ENCODE data around the gene COG1. TPM values are rescaled to one million over a fixed set of nuclear protein-coding genes. Genes with fewer than 3 reads are reported as not detected.

Gene COG1
- total RNA-seq, 1 donor from 2014 or later = 35.8 TPM

DNA sequence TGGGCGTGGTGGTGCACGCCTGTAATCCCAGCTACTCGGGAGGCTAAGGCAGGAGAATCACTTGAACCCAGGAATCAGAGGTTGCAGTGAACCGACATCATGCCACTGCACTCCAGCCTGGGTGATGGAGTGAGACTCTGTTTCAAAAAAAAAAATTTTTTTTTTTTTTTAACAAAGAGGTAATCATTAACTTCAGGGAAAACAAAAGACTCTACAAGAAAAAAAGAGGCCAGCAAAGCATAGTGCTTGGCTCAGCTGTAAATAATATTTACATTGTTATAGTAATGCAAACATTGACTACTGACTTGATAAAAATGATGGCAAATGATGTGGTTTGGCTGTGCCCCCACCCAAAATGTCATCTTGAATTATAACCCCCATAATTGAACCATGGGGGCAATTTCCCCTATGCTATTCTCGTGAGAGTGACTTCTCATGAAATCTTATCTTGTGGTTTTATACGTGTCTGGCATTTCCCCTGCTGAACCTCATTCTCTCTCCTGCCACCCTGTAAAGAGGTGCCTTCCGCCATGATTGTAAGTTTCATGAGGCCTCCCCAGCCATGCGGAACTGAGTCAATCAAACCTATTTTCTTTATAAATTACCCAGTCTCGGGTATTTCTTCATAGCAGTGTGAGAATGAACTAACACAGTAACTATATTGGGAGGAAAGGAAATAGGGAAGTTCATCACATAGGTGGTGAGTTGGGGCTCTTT is 40.8 kb upstream of the COG1 start:
- Mint-ChIP-seq H3K27me3 (ENCODE audit: low read depth) (peaks cover 7% of the 10 kb centered on the region), H3K9me3 (peaks cover 8% of the 10 kb centered on the region), H3K4me3 (no peak overlapping the region), H3K4me1 (peaks cover 12% of the 10 kb centered on the region), H3K36me3 (ENCODE audit: low read depth) (peaks cover 3% of the 10 kb centered on the region), H3K27ac (ENCODE audit: unreplicated experiment) (no peak overlapping the region)
- TF ChIP-seq, protein P1, sequence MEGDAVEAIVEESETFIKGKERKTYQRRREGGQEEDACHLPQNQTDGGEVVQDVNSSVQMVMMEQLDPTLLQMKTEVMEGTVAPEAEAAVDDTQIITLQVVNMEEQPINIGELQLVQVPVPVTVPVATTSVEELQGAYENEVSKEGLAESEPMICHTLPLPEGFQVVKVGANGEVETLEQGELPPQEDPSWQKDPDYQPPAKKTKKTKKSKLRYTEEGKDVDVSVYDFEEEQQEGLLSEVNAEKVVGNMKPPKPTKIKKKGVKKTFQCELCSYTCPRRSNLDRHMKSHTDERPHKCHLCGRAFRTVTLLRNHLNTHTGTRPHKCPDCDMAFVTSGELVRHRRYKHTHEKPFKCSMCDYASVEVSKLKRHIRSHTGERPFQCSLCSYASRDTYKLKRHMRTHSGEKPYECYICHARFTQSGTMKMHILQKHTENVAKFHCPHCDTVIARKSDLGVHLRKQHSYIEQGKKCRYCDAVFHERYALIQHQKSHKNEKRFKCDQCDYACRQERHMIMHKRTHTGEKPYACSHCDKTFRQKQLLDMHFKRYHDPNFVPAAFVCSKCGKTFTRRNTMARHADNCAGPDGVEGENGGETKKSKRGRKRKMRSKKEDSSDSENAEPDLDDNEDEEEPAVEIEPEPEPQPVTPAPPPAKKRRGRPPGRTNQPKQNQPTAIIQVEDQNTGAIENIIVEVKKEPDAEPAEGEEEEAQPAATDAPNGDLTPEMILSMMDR (conservative IDR thresholded peaks at IDR 0.05) = no peak
- DNase-seq (ENCODE audit: low read depth, low spot score) = no peak

DNA sequence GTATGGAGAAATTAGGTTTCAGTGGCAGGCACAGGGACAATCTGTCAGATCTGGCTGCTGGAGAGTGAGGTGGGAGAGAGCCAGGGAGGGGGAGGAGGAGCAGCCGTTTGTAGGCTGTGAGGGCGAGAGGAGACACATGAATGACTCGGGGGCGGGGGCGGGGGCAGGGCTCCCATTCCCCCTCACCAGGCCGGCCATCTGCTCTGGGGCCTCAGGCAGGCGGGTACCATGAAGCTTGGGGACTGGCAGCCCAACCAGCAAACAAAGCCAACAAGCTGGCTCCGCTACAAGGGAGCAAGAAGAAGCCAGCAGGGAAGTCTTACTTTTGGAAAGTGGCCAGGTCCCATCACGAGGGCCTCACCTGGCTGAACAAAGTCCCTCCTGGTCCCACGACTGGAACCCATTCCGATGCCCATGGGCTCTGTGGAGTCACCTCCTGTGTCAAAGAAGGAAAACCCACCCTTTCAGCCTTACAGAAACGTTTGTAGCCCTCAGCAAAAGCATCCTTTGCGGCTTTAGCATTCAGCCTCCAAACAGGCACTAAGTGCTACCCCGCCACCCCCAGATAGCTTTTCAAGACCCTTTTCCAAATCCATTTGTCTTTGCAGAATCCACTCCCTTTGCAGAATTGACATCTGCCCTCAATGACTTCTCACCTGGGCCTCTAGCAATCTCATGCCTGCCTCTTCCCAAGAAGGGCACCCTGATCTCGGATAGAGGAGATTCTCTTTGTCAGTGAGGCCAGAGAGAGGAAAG is 37.3 kb upstream of the COG1 start:
- Mint-ChIP-seq H3K36me3 (ENCODE audit: low read depth) (peaks cover 1% of the 10 kb centered on the region), H3K27ac (ENCODE audit: unreplicated experiment) (no peak overlapping the region), H3K27me3 (ENCODE audit: low read depth) (peaks cover 20% of the 10 kb centered on the region), H3K4me3 (no peak overlapping the region), H3K9me3 (peaks cover 2% of the 10 kb centered on the region), H3K4me1 (peaks cover 14% of the 10 kb centered on the region)
- TF ChIP-seq, protein P1 (conservative IDR thresholded peaks at IDR 0.05) = no peak
- no peak for DNase-seq (ENCODE audit: low read depth, low spot score)

DNA sequence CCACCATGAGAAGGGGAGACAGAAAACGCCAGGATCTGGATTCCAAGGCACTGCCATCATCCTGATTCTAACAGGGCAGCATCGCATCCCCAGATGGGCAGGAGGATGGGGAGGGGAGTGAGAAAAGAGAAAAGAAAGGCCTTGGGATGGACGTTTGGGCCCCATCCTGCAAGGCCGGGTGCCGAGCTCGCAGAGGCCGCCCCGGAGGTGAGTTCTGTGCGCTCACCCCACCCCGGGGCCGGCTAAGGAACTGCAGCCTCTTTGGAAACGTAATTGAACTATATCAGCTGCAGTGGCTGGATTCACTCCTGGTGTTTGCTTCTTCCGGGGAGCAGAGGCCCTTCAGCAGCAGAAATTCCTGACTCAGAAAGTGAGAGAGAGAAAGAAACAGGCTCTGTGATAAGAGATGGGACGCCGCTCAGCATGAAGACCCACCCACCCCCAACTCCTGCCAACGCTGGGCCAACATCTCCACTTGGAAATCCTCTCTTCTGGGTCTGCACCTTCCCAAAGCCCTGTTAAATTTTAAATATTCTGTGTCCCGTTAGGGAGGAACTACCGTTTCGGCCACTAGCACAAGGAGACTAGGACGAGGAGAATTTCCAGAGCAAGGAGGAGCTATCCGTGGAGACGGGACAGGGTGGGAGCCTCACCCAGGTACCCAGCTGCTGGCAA is 36.6 kb upstream of the COG1 start:
- TF ChIP-seq, protein P1 (conservative IDR thresholded peaks at IDR 0.05) = peak; percentile 83
- Mint-ChIP-seq H3K27ac (ENCODE audit: unreplicated experiment) (peak overlapping the region; percentile 53), H3K4me1 (peaks cover 21% of the 10 kb centered on the region), H3K4me3 (no peak overlapping the region), H3K9me3 (no peaks in the 10 kb centered on the region), H3K27me3 (ENCODE audit: low read depth) (peaks cover 27% of the 10 kb centered on the region), H3K36me3 (ENCODE audit: low read depth) (no peaks in the 10 kb centered on the region)
- peak; percentile 65 for DNase-seq (ENCODE audit: low read depth, low spot score)

DNA sequence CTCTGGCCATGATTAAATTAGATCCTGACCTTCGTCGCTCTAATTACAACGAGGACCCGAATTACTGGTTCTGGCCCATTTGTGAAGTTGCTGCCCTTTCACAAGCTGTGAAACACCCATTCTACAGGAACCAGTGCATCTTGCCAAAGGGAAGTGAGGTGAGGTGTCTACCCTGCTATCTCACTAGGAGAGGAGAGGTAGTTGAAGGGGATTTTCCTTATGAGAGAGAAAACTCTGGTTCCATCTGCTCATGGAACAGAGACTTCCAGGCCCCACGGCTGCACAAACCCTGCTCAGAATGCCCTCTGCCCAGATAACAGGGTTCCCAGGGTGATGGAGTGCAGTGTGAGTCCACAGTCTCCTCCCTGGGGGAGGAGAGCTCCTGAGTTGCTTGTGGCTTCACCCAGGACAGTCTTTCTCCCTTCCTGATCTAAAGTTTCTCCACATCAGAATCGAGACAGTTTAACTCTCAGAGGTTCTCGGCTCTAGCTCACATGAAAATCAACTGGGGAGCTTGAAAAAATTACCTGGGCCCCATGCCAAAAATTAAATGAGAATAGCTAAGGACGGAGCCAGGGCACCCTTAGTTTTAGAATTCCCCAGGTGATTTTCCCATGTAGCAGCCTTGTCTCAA is 35.9 kb upstream of the COG1 start:
- Mint-ChIP-seq H3K36me3 (ENCODE audit: low read depth) (no peaks in the 10 kb centered on the region), H3K4me1 (peaks cover 22% of the 10 kb centered on the region), H3K27ac (ENCODE audit: unreplicated experiment) (no peak overlapping the region), H3K27me3 (ENCODE audit: low read depth) (peaks cover 34% of the 10 kb centered on the region), H3K9me3 (no peaks in the 10 kb centered on the region), H3K4me3 (no peak overlapping the region)
- DNase-seq (ENCODE audit: low read depth, low spot score) = no peak
- TF ChIP-seq, protein P1 (conservative IDR thresholded peaks at IDR 0.05) = no peak

DNA sequence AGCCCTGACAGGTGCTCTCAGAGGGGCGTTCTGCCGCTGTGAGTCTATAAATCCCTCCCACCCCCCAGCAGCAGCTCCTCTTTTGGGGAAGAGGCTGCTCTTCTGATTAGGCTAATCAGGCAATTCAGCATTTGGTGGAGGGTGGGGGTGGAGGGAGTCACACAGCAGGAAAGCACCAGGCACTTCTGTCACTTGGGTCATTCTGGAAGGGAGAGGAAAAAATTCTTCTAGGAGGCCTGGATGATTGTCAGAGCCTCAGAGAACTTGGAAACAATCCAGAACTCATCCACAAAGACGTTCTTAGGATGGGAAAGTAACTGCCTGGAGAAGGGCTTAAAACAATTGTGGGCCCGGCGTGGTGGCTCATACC is 35.3 kb upstream of the COG1 start:
- DNase-seq (ENCODE audit: low read depth, low spot score) = no peak
- H3K4me3 Mint-ChIP-seq = no peak overlapping the region
- H3K4me1 Mint-ChIP-seq = peaks cover 22% of the 10 kb centered on the region
- TF ChIP-seq, protein P1 (conservative IDR thresholded peaks at IDR 0.05) = no peak
- H3K36me3 Mint-ChIP-seq (ENCODE audit: low read depth) = no peaks in the 10 kb centered on the region
- no peak overlapping the region for H3K27ac Mint-ChIP-seq (ENCODE audit: unreplicated experiment)
- peaks cover 36% of the 10 kb centered on the region for H3K27me3 Mint-ChIP-seq (ENCODE audit: low read depth)
- H3K9me3 Mint-ChIP-seq = no peaks in the 10 kb centered on the region
